GM12872 (cell line): ENCODE data around the gene METTL4.

Experiments
- TF ChIP-seq, protein P1 (sequence below): IDR thresholded peaks from 3 replicates; pipeline ENCODE4 v1.5.1; 2011; ENCODE audit warnings: low read depth, mild to moderate bottlenecking, low read length, moderate library complexity; ENCODE audit not compliant: insufficient read depth

METTL4 gene, protein sequence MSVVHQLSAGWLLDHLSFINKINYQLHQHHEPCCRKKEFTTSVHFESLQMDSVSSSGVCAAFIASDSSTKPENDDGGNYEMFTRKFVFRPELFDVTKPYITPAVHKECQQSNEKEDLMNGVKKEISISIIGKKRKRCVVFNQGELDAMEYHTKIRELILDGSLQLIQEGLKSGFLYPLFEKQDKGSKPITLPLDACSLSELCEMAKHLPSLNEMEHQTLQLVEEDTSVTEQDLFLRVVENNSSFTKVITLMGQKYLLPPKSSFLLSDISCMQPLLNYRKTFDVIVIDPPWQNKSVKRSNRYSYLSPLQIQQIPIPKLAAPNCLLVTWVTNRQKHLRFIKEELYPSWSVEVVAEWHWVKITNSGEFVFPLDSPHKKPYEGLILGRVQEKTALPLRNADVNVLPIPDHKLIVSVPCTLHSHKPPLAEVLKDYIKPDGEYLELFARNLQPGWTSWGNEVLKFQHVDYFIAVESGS

DNA sequence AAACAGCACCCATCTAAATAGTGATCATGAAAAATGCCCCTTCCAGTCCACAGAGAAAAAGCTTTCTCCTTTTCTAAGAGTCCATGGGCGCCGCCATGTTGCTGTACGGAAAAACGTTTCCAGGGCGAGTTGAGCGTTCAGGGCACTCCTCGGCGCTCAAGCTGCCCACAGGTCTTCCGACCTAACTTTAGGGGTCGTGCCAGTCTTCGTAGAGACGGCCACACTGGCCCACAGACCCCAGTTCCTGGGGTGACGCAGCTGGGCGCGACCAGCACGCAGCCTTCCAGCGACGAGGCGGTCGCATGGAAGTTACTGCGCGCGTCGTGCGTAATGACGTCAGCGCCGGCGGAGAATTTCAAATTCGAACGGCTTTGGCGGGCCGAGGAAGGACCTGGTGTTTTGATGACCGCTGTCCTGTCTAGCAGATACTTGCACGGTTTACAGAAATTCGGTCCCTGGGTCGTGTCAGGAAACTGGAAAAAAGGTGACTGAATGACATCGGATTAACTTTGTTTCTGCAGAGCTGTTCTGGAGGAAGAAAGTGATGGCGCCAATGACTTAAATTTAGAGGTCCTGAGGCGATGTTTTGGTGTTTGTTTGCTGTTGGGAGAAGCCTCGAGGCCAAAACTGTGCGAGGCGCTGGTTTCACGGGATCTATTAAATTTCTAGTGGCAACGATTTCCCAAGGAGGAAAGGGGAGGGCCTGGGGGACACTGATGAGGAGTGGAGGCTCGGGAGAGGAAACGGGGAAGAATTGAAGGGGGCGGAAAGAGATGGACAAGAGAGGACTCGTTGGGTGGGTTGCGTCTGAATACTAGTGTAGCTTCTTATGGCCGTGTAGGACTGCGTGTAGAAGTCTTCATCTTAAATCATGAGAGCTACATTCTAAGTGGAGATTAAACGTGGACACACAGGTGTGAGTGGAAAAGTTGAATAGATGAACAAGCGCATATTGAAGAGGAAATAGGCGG is at the start of gene METTL4, which contains the start of gene NDC80:
Gene METTL4 (minus strand): TSS at position 306 of the 971 bp plus-strand sequence. CDS start 4,289 bp downstream, outside the sequence.
Gene NDC80 (plus strand): TSS at position 358 of the 971 bp plus-strand sequence. CDS start 1,429 bp downstream, outside the sequence.
- TF ChIP-seq, protein P1, sequence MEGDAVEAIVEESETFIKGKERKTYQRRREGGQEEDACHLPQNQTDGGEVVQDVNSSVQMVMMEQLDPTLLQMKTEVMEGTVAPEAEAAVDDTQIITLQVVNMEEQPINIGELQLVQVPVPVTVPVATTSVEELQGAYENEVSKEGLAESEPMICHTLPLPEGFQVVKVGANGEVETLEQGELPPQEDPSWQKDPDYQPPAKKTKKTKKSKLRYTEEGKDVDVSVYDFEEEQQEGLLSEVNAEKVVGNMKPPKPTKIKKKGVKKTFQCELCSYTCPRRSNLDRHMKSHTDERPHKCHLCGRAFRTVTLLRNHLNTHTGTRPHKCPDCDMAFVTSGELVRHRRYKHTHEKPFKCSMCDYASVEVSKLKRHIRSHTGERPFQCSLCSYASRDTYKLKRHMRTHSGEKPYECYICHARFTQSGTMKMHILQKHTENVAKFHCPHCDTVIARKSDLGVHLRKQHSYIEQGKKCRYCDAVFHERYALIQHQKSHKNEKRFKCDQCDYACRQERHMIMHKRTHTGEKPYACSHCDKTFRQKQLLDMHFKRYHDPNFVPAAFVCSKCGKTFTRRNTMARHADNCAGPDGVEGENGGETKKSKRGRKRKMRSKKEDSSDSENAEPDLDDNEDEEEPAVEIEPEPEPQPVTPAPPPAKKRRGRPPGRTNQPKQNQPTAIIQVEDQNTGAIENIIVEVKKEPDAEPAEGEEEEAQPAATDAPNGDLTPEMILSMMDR, result no peak

DNA sequence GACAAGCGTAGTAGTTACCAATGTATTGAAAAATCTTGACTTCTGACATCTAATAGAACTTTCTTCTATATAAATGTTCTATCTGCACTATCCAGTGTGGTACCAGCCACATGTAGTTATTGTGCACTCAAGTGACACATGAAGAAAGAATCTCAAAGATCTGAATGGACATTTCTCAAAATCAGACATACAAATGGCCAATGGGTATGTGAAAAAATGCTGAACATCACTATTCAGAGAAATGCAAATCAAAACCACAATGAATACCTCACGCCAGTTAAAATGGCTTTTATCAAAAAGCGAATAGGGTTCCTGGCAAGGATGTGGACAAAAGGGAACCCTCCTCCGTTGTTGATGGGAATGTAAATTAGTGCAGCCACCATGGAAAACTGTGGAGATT is 46.7 kb upstream of the METTL4 start:
- TF ChIP-seq, protein P1, result no peak

DNA sequence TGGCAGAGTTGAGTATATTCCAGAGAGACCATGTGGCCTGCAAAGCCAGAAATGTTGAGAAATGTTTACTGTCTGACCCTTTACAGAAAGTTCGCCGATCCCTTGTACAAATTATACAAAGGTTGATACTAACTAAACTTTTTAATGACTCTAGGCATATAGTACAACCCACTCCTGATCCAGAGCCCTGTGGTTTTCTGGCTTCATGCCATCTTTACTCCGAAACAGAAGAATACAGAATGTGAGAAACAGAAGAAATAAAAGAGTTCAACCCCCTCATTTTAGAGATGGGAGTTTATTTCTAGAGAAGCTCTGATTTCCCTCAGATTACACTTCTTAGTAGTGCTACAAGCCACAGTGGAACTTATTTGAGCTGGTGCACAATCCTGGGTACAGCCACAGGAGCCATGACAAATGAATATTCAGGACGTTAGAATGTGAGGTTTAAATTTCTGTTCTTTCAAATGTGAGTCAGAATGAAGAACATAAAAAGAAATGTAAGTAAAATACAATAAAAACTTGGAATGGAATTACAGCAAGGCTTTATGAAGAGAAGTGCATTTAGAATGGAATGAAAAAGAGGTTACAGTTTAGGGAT is 46.2 kb upstream of the METTL4 start:
- TF ChIP-seq, protein P1, result no peak

DNA sequence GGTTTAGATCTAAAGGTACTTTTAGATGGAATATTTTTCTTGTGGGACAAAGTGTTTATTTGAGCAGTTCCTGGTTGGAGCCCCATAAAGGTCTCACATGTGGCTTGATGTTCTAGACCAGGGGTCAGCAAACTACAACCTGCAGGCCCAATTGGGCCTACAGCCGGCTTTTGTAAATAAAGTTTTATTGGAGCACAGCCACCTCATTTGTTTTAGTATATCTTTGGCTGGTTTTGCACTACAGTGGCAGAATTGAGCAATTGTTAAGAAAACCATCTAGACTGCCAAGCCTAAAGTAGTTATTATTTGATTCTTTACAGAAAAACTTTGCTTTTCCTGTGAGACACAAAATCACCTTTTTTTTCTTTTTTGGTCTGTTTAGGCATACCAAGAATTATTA is 41.7 kb upstream of the METTL4 start:
- TF ChIP-seq, protein P1, result no peak

DNA sequence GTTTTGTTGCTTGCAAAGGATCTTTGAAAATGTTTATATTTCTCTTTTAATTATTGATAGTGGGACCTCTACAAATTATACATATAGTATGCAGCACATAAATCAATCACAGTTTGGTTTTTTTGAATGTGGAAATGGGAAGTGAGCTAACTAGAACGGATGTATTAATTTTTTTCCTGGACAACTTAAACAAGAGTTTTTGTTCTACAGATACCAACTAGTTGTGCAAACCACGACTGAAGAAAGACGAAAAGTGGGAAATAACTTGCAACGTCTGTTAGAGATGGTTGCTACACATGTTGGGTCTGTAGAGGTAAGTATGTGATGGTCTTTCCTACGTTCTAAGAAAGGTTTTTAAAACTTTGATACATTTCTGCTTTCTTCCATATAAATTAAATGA is 39.2 kb upstream of the METTL4 start:
- TF ChIP-seq, protein P1, result no peak

DNA sequence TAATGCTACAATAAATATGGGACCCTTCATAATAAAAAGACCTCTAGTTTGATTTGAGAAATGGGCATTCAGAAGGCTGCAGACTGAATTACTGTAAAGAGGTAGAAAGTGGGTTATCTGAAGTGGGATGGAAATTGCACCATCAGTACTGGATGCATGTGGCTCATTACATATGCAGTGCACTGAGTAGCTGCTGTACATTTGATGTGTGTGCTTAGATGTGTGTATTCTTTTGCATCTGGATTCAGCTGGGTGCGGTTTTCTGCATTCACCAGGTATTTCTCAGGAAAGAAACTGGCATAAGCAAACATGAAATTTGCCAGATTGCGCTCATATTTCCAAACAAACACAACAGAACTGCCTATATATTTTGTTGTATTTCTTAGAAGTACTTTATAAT is 38.3 kb upstream of the METTL4 start:
- TF ChIP-seq, protein P1, result no peak
